ENCODE measurements around the gene SHTN1.

The SHTN1 gene

DNA sequence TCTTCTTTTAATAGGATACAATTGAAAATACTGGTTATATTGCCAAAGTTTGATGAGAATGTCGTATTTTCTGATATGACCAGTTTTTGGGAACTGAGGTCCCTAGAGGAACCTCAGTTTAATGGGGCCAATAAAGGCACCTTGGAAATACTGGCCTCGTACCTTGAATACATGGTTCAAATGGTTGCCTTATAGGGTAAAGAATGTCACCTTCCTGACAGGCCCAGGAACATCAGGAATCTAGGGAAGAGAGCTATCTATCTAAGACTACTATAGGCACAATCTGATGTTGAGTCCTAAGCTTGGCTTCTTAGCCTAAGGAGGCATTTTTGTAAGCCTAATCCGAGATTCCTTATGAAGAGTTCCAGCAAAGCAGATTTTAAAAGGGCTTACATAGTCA lies 9.3 kb downstream of the SHTN1 start:
- TF ChIP-seq, protein P1, sequence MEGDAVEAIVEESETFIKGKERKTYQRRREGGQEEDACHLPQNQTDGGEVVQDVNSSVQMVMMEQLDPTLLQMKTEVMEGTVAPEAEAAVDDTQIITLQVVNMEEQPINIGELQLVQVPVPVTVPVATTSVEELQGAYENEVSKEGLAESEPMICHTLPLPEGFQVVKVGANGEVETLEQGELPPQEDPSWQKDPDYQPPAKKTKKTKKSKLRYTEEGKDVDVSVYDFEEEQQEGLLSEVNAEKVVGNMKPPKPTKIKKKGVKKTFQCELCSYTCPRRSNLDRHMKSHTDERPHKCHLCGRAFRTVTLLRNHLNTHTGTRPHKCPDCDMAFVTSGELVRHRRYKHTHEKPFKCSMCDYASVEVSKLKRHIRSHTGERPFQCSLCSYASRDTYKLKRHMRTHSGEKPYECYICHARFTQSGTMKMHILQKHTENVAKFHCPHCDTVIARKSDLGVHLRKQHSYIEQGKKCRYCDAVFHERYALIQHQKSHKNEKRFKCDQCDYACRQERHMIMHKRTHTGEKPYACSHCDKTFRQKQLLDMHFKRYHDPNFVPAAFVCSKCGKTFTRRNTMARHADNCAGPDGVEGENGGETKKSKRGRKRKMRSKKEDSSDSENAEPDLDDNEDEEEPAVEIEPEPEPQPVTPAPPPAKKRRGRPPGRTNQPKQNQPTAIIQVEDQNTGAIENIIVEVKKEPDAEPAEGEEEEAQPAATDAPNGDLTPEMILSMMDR (IDR thresholded peaks at IDR 0.05; ENCODE audit: low read depth, low read length) = no peak
- no peak overlapping the region for H3K4me3 ChIP-seq (ENCODE audit: low read depth, low read length)

DNA sequence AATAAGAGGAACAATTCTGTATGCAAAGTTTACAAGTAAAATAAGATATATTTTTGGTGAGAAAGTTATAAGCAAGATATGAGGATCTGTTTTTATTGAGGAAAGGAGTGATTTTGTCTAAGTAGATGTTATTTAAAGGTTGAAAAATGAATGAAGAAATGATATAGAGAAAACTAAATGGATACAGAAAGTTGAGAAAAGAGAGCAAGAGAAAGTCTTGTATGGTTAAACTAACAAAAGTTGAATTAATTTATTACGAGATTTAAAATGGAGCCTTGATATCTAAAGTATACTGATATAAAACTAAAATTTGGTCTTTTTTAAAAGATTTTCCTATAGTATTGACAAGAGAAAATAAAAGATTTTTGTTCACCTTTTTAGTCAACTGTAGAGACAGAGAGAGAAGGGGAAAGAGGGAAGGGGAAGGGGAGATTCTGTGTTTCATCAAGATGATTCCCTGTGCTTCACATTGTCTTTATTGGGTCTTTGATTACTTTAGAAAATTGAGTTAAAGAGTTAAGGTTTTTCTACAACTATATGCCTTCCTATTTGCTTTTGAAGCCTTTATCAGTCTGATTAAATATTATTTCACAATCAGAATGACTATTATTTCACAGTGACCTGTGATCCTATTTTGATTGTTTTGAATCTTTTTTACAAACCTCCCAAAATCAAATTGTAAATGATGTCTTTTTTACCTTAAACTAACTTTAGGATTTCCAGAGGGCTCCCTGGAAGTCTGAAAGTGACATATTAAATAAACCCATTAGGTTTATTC lies 10.7 kb downstream of the SHTN1 start:
- H3K4me3 ChIP-seq (ENCODE audit: low read depth, low read length) = no peak overlapping the region
- TF ChIP-seq, protein P1 (IDR thresholded peaks at IDR 0.05; ENCODE audit: low read depth, low read length) = no peak

DNA sequence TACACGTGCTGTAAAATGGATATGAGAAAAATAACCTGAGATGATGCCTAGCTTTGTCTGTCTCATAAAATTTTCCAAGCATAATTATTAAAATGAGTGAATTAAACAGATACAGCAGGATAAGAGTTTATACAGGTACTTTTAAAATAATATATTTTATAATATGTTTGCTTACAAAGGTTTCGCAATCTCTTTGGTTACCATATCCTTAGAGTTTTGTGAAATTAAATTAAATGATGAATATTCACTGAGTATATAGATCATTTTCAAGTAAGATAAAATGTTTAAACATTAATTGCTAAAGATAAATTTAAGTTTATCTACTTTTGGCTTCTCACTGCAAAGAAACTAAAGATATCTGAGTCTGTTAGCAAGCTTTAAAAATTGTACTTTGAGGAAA lies 11.4 kb downstream of the SHTN1 start:
- TF ChIP-seq, protein P1 (IDR thresholded peaks at IDR 0.05; ENCODE audit: low read depth, low read length) = no peak
- no peak overlapping the region for H3K4me3 ChIP-seq (ENCODE audit: low read depth, low read length)

DNA sequence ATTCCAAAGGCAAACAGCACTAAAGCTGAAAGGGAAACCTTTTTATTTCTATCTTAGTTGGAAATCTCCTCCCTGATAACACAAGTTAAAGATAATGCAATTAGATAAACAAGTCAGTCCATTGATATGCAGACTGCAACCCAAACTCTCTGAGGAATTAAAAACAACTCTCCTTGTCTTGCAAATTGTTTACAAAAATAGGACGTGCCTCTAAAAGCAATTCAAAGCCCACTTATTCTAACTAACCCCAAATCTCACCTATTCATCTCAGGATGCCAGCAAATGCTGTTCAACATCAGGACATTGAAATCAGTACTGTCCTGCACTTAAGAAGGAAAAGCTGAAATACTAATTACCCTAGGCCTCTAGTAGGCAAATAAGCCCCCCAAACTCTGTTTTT lies 12.8 kb downstream of the SHTN1 start:
- H3K4me3 ChIP-seq (ENCODE audit: low read depth, low read length) = no peak overlapping the region
- TF ChIP-seq, protein P1 (IDR thresholded peaks at IDR 0.05; ENCODE audit: low read depth, low read length) = no peak

DNA sequence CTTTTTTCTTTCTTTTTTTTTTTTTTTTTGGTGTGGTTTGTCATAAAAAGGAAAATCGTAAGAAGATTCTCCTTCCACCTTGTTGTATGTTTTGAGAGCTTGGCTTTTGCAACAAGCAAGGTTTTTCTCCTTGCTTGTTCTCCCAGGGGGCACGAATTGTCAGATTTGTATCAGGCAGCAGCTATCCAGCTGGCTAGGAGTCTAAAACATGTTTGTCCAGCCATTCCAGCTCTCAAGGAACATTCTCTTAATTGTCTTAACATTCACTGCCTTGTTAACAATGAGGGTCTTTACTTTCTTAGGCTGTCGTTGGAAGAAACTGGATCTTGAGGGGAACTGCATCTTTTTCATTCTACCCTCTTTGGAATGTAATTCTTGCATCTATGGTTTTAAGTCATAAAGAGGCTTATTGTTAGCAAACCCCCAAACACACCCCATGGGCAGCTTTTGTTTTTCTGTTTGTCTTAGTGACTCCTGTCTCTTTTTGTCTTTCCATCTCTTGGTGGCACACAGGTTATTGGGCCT lies 14.6 kb downstream of the SHTN1 start:
- H3K4me3 ChIP-seq (ENCODE audit: low read depth, low read length) = no peak overlapping the region
- TF ChIP-seq, protein P1 (IDR thresholded peaks at IDR 0.05; ENCODE audit: low read depth, low read length) = no peak

DNA sequence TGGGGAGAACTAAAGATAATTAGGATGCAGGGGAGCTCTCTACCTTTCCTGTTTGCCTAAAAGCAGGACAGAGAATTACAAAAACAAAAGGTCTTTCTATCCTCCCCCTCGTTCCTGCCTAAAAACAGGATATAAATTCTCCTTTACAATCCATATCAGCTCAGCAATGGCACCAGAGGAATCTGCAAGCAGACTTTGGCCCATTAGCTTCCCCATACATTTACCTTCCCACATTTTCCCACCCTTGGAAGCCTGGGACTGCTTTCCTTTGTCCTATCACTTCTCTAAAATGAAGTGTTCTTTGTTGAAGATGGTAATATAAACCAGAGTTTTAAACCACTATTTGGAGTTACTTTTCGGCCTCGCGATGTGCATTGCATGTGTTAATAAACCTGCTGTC lies 15.5 kb downstream of the SHTN1 start:
- H3K4me3 ChIP-seq (ENCODE audit: low read depth, low read length) = no peak overlapping the region
- TF ChIP-seq, protein P1 (IDR thresholded peaks at IDR 0.05; ENCODE audit: low read depth, low read length) = no peak

DNA sequence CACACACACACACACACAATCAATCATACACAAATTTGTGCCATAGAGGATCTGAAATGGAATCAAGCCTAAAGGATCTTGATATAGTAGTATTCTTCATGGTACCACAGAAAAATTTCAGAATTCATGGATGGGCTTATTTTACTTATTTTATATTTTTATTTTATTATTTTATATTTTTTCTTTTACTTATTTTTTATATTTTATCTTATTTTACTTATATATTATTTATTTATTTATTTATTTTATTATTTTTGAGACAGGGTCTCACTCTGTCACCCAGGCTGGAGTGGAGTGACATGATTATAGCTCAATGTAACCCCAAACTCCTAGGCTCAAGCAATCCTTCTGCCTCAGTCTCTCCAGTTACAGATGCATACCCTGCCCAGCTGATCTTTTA lies 16.7 kb downstream of the SHTN1 start:
- TF ChIP-seq, protein P1 (IDR thresholded peaks at IDR 0.05; ENCODE audit: low read depth, low read length) = no peak
- no peak overlapping the region for H3K4me3 ChIP-seq (ENCODE audit: low read depth, low read length)
